A549 treated with CORT108297 at 1 μM for 4 hours (cell line): Measurements from ENCODE around the gene GAGE12G. TPM values are rescaled to one million over a fixed set of nuclear protein-coding genes. Genes with fewer than 3 reads are reported as not detected.

Experiments used
- total RNA-seq: library from RNA; stranded (reverse); fragments of 200-300 nt; extraction: Qiagen RNA extraction; gene quantifications from 5 replicates; pipeline ENCODE4 v1.2.3, GENCODE V29; 2022

Gene GAGE12G
- not detected in 5 replicates for total RNA-seq

GRCh38 chrX:49570100-49570499, at the start of gene GAGE12G:
Gene GAGE12G, plus strand, starts transcription at chrX:49570400. Its CDS starts 1,155 bp downstream, at chrX:49571555.

GRCh38 chrX:49531877-49532276, 38.3 kb upstream of the GAGE12G start, which contains the start of gene GAGE12C:
Gene GAGE12C, plus strand, starts transcription at chrX:49532177. Its CDS starts 1,155 bp downstream, at chrX:49533332.

GRCh38 chrX:49541433-49541832, 28.8 kb upstream of the GAGE12G start, which contains the start of gene GAGE12D:
Gene GAGE12D, plus strand, starts transcription at chrX:49541733. Its CDS starts 1,155 bp downstream, at chrX:49542888.

GRCh38 chrX:49550989-49551388, 19.2 kb upstream of the GAGE12G start, which contains the start of gene GAGE12E:
Gene GAGE12E, plus strand, starts transcription at chrX:49551289. Its CDS starts 1,155 bp downstream, at chrX:49552444.

GRCh38 chrX:49560542-49560941, 9.7 kb upstream of the GAGE12G start, which contains the start of gene GAGE12F:
Gene GAGE12F, plus strand, starts transcription at chrX:49560842. Its CDS starts 1,155 bp downstream, at chrX:49561997.

GRCh38 chrX:49579649-49580048, 9.4 kb downstream of the GAGE12G start, which contains the start of gene GAGE12H:
Gene GAGE12H, plus strand, starts transcription at chrX:49579949. Its CDS starts 1,155 bp downstream, at chrX:49581104.

GRCh38 chrX:49589196-49589595, 19.0 kb downstream of the GAGE12G start, which contains the start of gene GAGE2A:
Gene GAGE2A, plus strand, starts transcription at chrX:49589496. Its CDS starts 1,155 bp downstream, at chrX:49590651.

GRCh38 chrX:49598720-49599119, 28.5 kb downstream of the GAGE12G start, which contains the start of gene GAGE1:
Gene GAGE1, plus strand, starts transcription at chrX:49599020. Its CDS starts 1,155 bp downstream, at chrX:49600175.

Other genes with a start within 250 kb of the GAGE12G start
- gene GAGE12J, start 248.4 kb upstream of the GAGE12G start, total RNA-seq = not detected in 5 replicates
- 0.17 TPM in 1 of 5 replicates, not detected in the others for gene GAGE13, start 238.8 kb upstream of the GAGE12G start, total RNA-seq
- gene GAGE12C, start 38.2 kb upstream of the GAGE12G start, total RNA-seq = not detected in 5 replicates
- not detected in 5 replicates for gene GAGE12D, start 28.7 kb upstream of the GAGE12G start, total RNA-seq
- gene GAGE12E, start 19.1 kb upstream of the GAGE12G start, total RNA-seq = not detected in 5 replicates
- not detected in 5 replicates for gene GAGE12F, start 9.6 kb upstream of the GAGE12G start, total RNA-seq
- gene GAGE12H, start 9.5 kb downstream of the GAGE12G start, total RNA-seq = not detected in 5 replicates
- not detected in 5 replicates for gene GAGE2A, start 19.1 kb downstream of the GAGE12G start, total RNA-seq
- not detected in 5 replicates for gene GAGE1, start 28.6 kb downstream of the GAGE12G start, total RNA-seq
- gene PAGE1, start 125.6 kb downstream of the GAGE12G start, total RNA-seq = 0.25 to 0.31 TPM in 2 of 5 replicates, not detected in the others